Measurements from ENCODE around the gene CHD9. TPM values are rescaled to one million over a fixed set of nuclear protein-coding genes. Genes with fewer than 3 reads are reported as not detected.

Gene CHD9
- total and polyA plus RNA-seq, 9 of the 15 experiments (the other 6 are each of a cell fraction or from before 2014, with no cell fraction given), result 29.0 to 69.3 (median 40.6) TPM

DNA sequence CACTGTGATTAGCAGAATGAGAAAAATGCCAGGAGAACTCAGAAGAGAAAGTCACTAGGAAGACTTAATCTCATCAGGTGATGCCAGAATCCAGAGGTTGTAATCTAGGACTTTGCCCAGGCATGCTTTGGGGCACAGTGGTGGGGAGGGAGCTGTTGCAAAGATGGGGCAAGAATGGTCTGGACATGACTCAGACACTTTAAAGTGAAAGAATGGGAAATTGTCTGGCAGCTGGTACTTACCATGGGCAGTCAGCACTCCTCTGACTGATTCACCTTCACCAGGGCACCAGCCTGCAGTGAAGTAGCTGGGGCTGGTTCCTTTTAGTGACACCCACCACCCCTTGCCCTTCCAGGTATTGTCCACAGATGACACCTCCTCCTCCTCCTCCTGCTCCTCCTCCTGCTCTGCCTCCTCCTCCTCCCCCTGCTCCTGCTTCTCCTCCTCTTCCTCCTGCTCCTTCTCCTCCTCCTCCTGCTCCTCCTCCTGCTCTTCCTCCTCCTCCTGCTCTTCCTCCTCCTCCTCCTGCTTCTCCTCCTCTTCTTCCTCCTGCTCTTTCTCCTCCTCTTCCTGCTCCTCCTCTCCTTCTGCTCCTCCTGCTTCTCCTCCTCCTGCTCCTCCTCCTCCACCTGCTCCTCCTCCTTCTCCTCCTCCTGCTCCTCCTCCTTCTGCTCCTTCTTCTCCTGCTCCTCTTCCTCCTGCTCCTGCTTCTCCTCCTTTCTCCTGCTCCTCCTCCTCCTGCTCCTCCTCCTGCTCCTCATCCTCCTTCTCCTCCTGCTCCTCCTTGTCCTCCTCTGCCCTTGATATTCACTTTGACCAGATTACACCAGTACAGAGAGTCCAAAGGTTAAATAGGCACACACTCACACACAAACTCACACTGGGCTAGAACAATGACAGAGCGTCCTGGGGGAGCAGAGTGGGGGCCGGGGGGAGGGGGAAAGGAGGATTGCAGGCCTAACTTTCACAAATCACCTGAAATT, 2.0 kb upstream of the CHD9 start, which contains the start of gene CHD9NB (continued):
- TF ChIP-seq, protein P1, sequence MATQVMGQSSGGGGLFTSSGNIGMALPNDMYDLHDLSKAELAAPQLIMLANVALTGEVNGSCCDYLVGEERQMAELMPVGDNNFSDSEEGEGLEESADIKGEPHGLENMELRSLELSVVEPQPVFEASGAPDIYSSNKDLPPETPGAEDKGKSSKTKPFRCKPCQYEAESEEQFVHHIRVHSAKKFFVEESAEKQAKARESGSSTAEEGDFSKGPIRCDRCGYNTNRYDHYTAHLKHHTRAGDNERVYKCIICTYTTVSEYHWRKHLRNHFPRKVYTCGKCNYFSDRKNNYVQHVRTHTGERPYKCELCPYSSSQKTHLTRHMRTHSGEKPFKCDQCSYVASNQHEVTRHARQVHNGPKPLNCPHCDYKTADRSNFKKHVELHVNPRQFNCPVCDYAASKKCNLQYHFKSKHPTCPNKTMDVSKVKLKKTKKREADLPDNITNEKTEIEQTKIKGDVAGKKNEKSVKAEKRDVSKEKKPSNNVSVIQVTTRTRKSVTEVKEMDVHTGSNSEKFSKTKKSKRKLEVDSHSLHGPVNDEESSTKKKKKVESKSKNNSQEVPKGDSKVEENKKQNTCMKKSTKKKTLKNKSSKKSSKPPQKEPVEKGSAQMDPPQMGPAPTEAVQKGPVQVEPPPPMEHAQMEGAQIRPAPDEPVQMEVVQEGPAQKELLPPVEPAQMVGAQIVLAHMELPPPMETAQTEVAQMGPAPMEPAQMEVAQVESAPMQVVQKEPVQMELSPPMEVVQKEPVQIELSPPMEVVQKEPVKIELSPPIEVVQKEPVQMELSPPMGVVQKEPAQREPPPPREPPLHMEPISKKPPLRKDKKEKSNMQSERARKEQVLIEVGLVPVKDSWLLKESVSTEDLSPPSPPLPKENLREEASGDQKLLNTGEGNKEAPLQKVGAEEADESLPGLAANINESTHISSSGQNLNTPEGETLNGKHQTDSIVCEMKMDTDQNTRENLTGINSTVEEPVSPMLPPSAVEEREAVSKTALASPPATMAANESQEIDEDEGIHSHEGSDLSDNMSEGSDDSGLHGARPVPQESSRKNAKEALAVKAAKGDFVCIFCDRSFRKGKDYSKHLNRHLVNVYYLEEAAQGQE (IDR thresholded peaks at IDR 0.05; ENCODE audit: borderline replicate concordance), result no peak
- TF ChIP-seq, protein P1 (CRISPR knock-in tag; IDR thresholded peaks at IDR 0.05; ENCODE audit: low read depth), result no peak
- TF ChIP-seq ZC3H8 (IDR thresholded peaks at IDR 0.05), result 0 out of 2 replicates have a peak, but pooled peaks have one; percentile 51
- peak; percentile 18 for TF ChIP-seq POLR2B (IDR thresholded peaks at IDR 0.05; ENCODE audit: low read depth, partially characterized antibody)
- TF ChIP-seq ZNF12 (CRISPR knock-in tag; IDR thresholded peaks at IDR 0.05), result no peak
- TF ChIP-seq TAF7 (tag; IDR thresholded peaks at IDR 0.05), result no peak
- TF ChIP-seq ERF (CRISPR knock-in tag; IDR thresholded peaks at IDR 0.05), result no peak
- TF ChIP-seq, protein P2, sequence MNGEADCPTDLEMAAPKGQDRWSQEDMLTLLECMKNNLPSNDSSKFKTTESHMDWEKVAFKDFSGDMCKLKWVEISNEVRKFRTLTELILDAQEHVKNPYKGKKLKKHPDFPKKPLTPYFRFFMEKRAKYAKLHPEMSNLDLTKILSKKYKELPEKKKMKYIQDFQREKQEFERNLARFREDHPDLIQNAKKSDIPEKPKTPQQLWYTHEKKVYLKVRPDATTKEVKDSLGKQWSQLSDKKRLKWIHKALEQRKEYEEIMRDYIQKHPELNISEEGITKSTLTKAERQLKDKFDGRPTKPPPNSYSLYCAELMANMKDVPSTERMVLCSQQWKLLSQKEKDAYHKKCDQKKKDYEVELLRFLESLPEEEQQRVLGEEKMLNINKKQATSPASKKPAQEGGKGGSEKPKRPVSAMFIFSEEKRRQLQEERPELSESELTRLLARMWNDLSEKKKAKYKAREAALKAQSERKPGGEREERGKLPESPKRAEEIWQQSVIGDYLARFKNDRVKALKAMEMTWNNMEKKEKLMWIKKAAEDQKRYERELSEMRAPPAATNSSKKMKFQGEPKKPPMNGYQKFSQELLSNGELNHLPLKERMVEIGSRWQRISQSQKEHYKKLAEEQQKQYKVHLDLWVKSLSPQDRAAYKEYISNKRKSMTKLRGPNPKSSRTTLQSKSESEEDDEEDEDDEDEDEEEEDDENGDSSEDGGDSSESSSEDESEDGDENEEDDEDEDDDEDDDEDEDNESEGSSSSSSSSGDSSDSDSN (IDR thresholded peaks at IDR 0.05; ENCODE audit: borderline replicate concordance in 1 of 2, low read depth in 2 of 2, low read length in 2 of 2), result no peak
- TF ChIP-seq, protein P3, sequence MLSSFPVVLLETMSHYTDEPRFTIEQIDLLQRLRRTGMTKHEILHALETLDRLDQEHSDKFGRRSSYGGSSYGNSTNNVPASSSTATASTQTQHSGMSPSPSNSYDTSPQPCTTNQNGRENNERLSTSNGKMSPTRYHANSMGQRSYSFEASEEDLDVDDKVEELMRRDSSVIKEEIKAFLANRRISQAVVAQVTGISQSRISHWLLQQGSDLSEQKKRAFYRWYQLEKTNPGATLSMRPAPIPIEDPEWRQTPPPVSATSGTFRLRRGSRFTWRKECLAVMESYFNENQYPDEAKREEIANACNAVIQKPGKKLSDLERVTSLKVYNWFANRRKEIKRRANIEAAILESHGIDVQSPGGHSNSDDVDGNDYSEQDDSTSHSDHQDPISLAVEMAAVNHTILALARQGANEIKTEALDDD (IDR thresholded peaks at IDR 0.05), result no peak
- TF ChIP-seq, protein P4, sequence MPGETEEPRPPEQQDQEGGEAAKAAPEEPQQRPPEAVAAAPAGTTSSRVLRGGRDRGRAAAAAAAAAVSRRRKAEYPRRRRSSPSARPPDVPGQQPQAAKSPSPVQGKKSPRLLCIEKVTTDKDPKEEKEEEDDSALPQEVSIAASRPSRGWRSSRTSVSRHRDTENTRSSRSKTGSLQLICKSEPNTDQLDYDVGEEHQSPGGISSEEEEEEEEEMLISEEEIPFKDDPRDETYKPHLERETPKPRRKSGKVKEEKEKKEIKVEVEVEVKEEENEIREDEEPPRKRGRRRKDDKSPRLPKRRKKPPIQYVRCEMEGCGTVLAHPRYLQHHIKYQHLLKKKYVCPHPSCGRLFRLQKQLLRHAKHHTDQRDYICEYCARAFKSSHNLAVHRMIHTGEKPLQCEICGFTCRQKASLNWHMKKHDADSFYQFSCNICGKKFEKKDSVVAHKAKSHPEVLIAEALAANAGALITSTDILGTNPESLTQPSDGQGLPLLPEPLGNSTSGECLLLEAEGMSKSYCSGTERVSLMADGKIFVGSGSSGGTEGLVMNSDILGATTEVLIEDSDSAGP (CRISPR knock-in tag; IDR thresholded peaks at IDR 0.05), result no peak
- no peak for TF ChIP-seq TRIM28 (IDR thresholded peaks at IDR 0.05)
- no peak for TF ChIP-seq ZNF77 (CRISPR knock-in tag; IDR thresholded peaks at IDR 0.05)
- no peak for TF ChIP-seq CBFA2T2 (conservative IDR thresholded peaks at IDR 0.05)
- TF ChIP-seq RHOXF2B (CRISPR knock-in tag; conservative IDR thresholded peaks at IDR 0.05), result no peak
- TF ChIP-seq NFRKB (IDR thresholded peaks at IDR 0.05; ENCODE audit: low read depth), result peak; percentile 48; the same call in 1 of the 2 replicates
- peak; percentile 33 for TF ChIP-seq ARHGAP35 (IDR thresholded peaks at IDR 0.05; ENCODE audit: partially characterized antibody)
